ENCODE results near the gene GTF2H4. TPM values are rescaled to one million over a fixed set of nuclear protein-coding genes. Genes with fewer than 3 reads are reported as not detected.
"Not testable (repeated sequence)": the region's sequence is repeated elsewhere in the genome, so short reads cannot be mapped to it uniquely, and the experiment has no call there.

Gene GTF2H4
- 10 to 100 TPM; 41.7 to 47.1 (median 44.8) TPM for polyA plus RNA-seq (ENCODE audit: insufficient read length in 4 of 4)

GRCh38 chr6:30907758-30908591 is at the start of gene GTF2H4:
GTF2H4 (plus strand) TSS chr6:30908207.
- peak; percentile 87 to 97 (median 96) for DNase-seq (ENCODE audit: low read depth in 4 of 4, low spot score in 3 of 4)

- not testable (repeated sequence) for DNase-seq (ENCODE audit: low read depth in 4 of 4, low spot score in 3 of 4)
Observed at GRCh38 chr6:30859726-30860125, 48.3 kb upstream of the GTF2H4 start.

GRCh38 chr6:30861257-30862048 is 46.6 kb upstream of the GTF2H4 start:
- DNase-seq (ENCODE audit: low read depth in 4 of 4, low spot score in 3 of 4) = no peak

GRCh38 chr6:30862156-30862875 is 45.7 kb upstream of the GTF2H4 start:
- DNase-seq (ENCODE audit: low read depth in 4 of 4, low spot score in 3 of 4) = no peak

- DNase-seq (ENCODE audit: low read depth in 4 of 4, low spot score in 3 of 4) = no peak
Observed at GRCh38 chr6:30864325-30864724, 43.7 kb upstream of the GTF2H4 start.

- DNase-seq (ENCODE audit: low read depth in 4 of 4, low spot score in 3 of 4) = not testable (repeated sequence)
Observed at GRCh38 chr6:30869241-30869749, 38.7 kb upstream of the GTF2H4 start.

- no peak for DNase-seq (ENCODE audit: low read depth in 4 of 4, low spot score in 3 of 4)
Observed at GRCh38 chr6:30870546-30870945, 37.5 kb upstream of the GTF2H4 start.

GRCh38 chr6:30871592-30872183 is 36.3 kb upstream of the GTF2H4 start:
- no peak for DNase-seq (ENCODE audit: low read depth in 4 of 4, low spot score in 3 of 4)

GRCh38 chr6:30873137-30873640 is 34.8 kb upstream of the GTF2H4 start:
- no peak for DNase-seq (ENCODE audit: low read depth in 4 of 4, low spot score in 3 of 4)

- DNase-seq (ENCODE audit: low read depth in 4 of 4, low spot score in 3 of 4) = not testable (repeated sequence)
Observed at GRCh38 chr6:30873795-30874194, 34.2 kb upstream of the GTF2H4 start.

GRCh38 chr6:30875244-30876038 is 32.6 kb upstream of the GTF2H4 start:
- DNase-seq (ENCODE audit: low read depth in 4 of 4, low spot score in 3 of 4) = no peak

GRCh38 chr6:30876039-30876730 is 31.8 kb upstream of the GTF2H4 start:
- DNase-seq (ENCODE audit: low read depth in 4 of 4, low spot score in 3 of 4) = no peak

GRCh38 chr6:30877419-30878262 is 30.4 kb upstream of the GTF2H4 start:
- peak in 3 of 4 donors; percentile 78 to 85 (median 84) for DNase-seq (ENCODE audit: low read depth in 4 of 4, low spot score in 3 of 4)

GRCh38 chr6:30879684-30880427 is 28.2 kb upstream of the GTF2H4 start:
- no peak for DNase-seq (ENCODE audit: low read depth in 4 of 4, low spot score in 3 of 4)

GRCh38 chr6:30880698-30881252 is 27.2 kb upstream of the GTF2H4 start:
- peak in 1 of 4 donors; percentile 51 for DNase-seq (ENCODE audit: low read depth in 4 of 4, low spot score in 3 of 4)

- no peak for DNase-seq (ENCODE audit: low read depth in 4 of 4, low spot score in 3 of 4)
Observed at GRCh38 chr6:30881392-30882203, 26.4 kb upstream of the GTF2H4 start.

All from right renal pelvis (tissue), 4 donors.